ENCODE results near the gene KCNJ11. TPM values are rescaled to one million over a fixed set of nuclear protein-coding genes. Genes with fewer than 3 reads are reported as not detected.

The KCNJ11 gene
- not detected in 2 replicates for total RNA-seq

GRCh38 chr11:17388609-17389210 is at the start of gene KCNJ11:
TSS of gene KCNJ11 (minus strand) at chr11:17388659. CDS start at chr11:17388091, 568 bp downstream.

GRCh38 chr11:17351510-17352176 is 36.8 kb downstream of the KCNJ11 start, which contains the start of gene NCR3LG1:
TSS of gene NCR3LG1 (plus strand) at chr11:17351800. CDS start at chr11:17351970, 170 bp downstream.

Other genes starting within 250 kb of the KCNJ11 start
- 46.6 and 52.5 TPM in 2 replicates for gene PIK3C2A, start 180.7 kb downstream of the KCNJ11 start, total RNA-seq
- 96.4 and 166 TPM in 2 replicates for gene NUCB2, start 111.9 kb downstream of the KCNJ11 start, total RNA-seq
- gene NCR3LG1, start 36.9 kb downstream of the KCNJ11 start, total RNA-seq: 5.1 and 6.0 TPM in 2 replicates
- gene ABCC8, start 88.2 kb upstream of the KCNJ11 start, total RNA-seq: not detected in 2 replicates
- gene USH1C, start 155.8 kb upstream of the KCNJ11 start, total RNA-seq: not detected in 2 replicates
- not detected in 2 replicates for gene OTOG, start 158.6 kb upstream of the KCNJ11 start, total RNA-seq